Measurements from ENCODE around the gene CEBPB. TPM values are rescaled to one million over a fixed set of nuclear protein-coding genes. Genes with fewer than 3 reads are reported as not detected.

CEBPB gene
- total and polyA plus RNA-seq, 2 donors from 2014 or later = 33.6 to 81.4 TPM

DNA sequence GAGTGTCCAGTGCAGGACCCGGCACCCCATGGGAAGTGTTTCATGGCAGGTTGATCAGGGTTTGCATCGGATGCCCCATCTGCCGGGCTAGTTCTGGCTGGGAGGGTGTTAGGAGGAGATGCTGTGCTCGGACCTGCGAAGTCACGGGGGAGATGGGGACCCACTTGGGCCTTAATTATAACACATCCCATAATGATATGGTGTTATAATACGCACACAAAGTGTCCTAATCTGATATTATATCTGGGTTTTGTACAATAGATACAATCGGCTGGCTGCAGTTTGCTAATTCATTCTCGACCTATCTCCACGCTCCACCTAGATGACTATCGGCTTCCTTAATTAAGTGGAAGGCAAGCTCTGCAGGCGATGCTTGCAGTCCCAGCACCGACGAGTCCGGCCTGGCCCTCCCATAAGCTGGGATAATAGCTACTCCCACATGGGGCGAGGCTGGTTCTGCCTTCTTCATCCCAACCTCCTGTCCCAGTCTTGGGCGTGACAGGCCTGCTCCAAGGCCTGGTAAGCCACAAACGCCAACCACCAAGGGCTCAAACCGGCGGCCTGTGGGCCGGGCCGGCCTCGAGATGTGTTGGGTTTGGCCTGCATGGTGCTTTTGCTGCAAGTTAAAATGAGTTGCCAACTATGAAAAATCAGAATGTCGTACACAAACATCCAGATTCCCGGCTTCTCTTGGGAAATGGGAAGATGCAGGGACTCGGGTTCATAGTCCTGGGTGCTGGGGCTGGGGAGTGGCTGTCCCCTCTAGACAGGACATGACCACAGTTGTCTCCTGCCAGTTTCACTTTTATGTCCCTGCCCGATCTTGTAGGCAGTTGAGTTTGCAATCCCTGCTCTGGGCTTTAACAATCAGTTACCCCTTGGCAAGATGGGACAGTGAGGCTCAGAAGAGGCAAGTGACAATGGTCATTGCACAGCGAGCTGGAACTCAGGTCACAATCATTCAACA lies 32.7 kb downstream of the CEBPB start:
- Histone ChIP-seq H3K4me1 (ENCODE audit: control insufficient read depth in 2 of 3, insufficient read depth in 2 of 3, low read depth in 1 of 3, low read length in 3 of 3) (peaks cover 0 to 5% (median 2%) of the 10 kb centered on the region in 3 donors), H3K36me3 (ENCODE audit: control insufficient read depth in 2 of 3, insufficient read depth in 3 of 3, low read length in 3 of 3) (no peaks in the 10 kb centered on the region), H3K27ac (ENCODE audit: low read depth in 2 of 2, low read length in 2 of 2) (peak overlapping the region in 1 of 2 donors; percentile 49), H3K9ac (ENCODE audit: low read length in 3 of 3) (no peak overlapping the region), H3K9me3 (ENCODE audit: control insufficient read depth in 2 of 3, insufficient read depth in 1 of 3, low read length in 3 of 3) (no peaks in the 10 kb centered on the region), H3K27me3 (ENCODE audit: control insufficient read depth, insufficient read depth, low read length) (no peaks in the 10 kb centered on the region), H3K4me3 (ENCODE audit: low read length in 3 of 3) (no peak overlapping the region)
- no peak for FAIRE-seq
- TF ChIP-seq, protein P1, sequence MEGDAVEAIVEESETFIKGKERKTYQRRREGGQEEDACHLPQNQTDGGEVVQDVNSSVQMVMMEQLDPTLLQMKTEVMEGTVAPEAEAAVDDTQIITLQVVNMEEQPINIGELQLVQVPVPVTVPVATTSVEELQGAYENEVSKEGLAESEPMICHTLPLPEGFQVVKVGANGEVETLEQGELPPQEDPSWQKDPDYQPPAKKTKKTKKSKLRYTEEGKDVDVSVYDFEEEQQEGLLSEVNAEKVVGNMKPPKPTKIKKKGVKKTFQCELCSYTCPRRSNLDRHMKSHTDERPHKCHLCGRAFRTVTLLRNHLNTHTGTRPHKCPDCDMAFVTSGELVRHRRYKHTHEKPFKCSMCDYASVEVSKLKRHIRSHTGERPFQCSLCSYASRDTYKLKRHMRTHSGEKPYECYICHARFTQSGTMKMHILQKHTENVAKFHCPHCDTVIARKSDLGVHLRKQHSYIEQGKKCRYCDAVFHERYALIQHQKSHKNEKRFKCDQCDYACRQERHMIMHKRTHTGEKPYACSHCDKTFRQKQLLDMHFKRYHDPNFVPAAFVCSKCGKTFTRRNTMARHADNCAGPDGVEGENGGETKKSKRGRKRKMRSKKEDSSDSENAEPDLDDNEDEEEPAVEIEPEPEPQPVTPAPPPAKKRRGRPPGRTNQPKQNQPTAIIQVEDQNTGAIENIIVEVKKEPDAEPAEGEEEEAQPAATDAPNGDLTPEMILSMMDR (IDR thresholded peaks at IDR 0.05; ENCODE audit: borderline replicate concordance, extremely low read depth, insufficient read depth) = no peak
- intact Hi-C loops (cut with DNase I) = loop anchor here (10.0 kb wide), 1 partner anchor 51 kb away; no protein-coding TSS in a partner anchor
- peak in 1 of 5 donors; percentile 69 for DNase-seq

DNA sequence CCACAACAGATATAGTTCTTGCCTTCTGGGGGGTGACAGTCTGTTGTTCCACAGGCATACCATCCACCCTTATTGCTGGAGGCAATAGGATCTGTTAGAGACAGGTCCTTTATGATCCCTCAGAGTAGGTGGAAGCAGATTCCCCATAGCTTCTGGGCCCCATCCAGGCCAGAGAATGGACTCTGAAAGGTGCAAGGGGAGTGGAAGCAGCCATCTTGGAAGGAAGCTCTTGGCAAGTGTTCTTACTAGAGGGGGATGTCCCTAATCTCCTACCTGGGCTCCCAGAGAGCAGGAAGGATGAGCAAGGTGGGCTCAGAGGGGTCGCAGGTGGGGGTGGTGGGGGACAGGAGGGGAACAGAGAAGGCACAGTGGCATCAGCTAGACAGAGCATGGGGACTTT lies 33.4 kb downstream of the CEBPB start:
- DNase-seq = no peak
- intact Hi-C loops (cut with DNase I) = loop anchor here (10.0 kb wide), 1 partner anchor 51 kb away; no protein-coding TSS in a partner anchor
- peaks cover 0 to 5% (median 2%) of the 10 kb centered on the region in 3 donors for H3K4me1 ChIP-seq (ENCODE audit: control insufficient read depth in 2 of 3, insufficient read depth in 2 of 3, low read depth in 1 of 3, low read length in 3 of 3)
- TF ChIP-seq, protein P1 (IDR thresholded peaks at IDR 0.05; ENCODE audit: borderline replicate concordance, extremely low read depth, insufficient read depth) = no peak
- no peaks in the 10 kb centered on the region for H3K27me3 ChIP-seq (ENCODE audit: control insufficient read depth, insufficient read depth, low read length)
- FAIRE-seq = no peak
- peak overlapping the region; percentile 49 to 61 for H3K27ac ChIP-seq (ENCODE audit: low read depth in 2 of 2, low read length in 2 of 2)
- H3K9ac ChIP-seq (ENCODE audit: low read length in 3 of 3) = no peak overlapping the region
- H3K4me3 ChIP-seq (ENCODE audit: low read length in 3 of 3) = no peak overlapping the region
- H3K36me3 ChIP-seq (ENCODE audit: control insufficient read depth in 2 of 3, insufficient read depth in 3 of 3, low read length in 3 of 3) = no peaks in the 10 kb centered on the region
- no peaks in the 10 kb centered on the region for H3K9me3 ChIP-seq (ENCODE audit: control insufficient read depth in 2 of 3, insufficient read depth in 1 of 3, low read length in 3 of 3)

DNA sequence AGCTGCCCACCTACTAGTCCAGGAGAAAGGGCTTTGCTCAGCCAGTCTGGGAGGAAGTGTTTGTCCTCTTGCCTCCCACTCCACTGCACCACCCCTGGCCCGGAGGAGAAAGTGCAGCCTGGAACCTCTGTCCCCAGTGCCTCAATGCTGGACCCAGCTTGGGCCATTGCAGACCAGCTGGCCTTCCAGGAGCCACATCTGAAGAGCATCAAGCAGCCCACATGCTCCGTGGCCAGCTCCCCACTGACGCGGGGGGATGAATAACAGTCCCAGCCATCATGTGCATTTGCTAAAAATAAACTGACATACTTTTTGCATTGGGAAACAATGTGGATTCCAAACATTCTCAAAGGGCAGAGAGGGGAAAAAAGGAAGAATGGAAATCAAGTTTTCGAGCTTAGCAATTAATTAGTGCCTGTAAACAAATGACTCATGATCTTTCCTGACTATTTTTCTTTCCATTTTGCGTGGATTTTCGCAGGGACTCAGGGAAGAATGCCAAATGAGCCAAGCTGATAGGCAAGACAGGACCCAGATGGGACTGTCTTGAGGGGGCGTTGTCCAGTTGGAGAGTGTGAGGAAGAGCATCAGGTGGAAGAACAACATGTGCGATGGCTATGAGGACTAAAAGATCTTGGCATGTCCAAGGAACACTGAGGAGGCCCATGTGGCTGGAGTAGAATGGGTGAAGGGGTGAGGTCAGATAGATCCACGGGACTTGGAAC lies 34.1 kb downstream of the CEBPB start:
- intact Hi-C loops (cut with DNase I) = loop anchor here (10.0 kb wide), 1 partner anchor 50 kb away; no protein-coding TSS in a partner anchor
- FAIRE-seq = no peak

More for the DNA sequence above, 34.1 kb downstream of the CEBPB start:
- TF ChIP-seq, protein P1 (IDR thresholded peaks at IDR 0.05; ENCODE audit: borderline replicate concordance, extremely low read depth, insufficient read depth) = no peak
- DNase-seq = peak in 3 of 5 donors; percentile 41 to 93 (median 87)
- H3K9ac ChIP-seq (ENCODE audit: low read length in 3 of 3) = no peak overlapping the region
- H3K4me3 ChIP-seq (ENCODE audit: low read length in 3 of 3) = no peak overlapping the region
- no peaks in the 10 kb centered on the region for H3K9me3 ChIP-seq (ENCODE audit: control insufficient read depth in 2 of 3, insufficient read depth in 1 of 3, low read length in 3 of 3)
- H3K27me3 ChIP-seq (ENCODE audit: control insufficient read depth, insufficient read depth, low read length) = no peaks in the 10 kb centered on the region
- peak overlapping the region; percentile 67 to 79 for H3K27ac ChIP-seq (ENCODE audit: low read depth in 2 of 2, low read length in 2 of 2)
- H3K4me1 ChIP-seq (ENCODE audit: control insufficient read depth in 2 of 3, insufficient read depth in 2 of 3, low read depth in 1 of 3, low read length in 3 of 3) = peaks cover 0 to 5% (median 2%) of the 10 kb centered on the region in 3 donors
- no peaks in the 10 kb centered on the region for H3K36me3 ChIP-seq (ENCODE audit: control insufficient read depth in 2 of 3, insufficient read depth in 3 of 3, low read length in 3 of 3)
